Measurements from ENCODE around the gene FBXO42.

FBXO42 gene

GRCh38 chr1:16351994-16352841, at the start of gene FBXO42:
Gene FBXO42, minus strand, starts transcription at chr1:16352480. Its CDS starts 37,062 bp downstream, at chr1:16315418.
- DNase-seq, result peak; percentile 79 to 97

- DNase-seq, result no peak
Observed at GRCh38 chr1:16398371-16398953, 46.2 kb upstream of the FBXO42 start.

- no peak for DNase-seq
Observed at GRCh38 chr1:16397120-16397519, 44.8 kb upstream of the FBXO42 start.

- no peak for DNase-seq
Observed at GRCh38 chr1:16396591-16396990, 44.3 kb upstream of the FBXO42 start.

GRCh38 chr1:16394977-16395376, 42.7 kb upstream of the FBXO42 start:
- no peak for DNase-seq

- no peak for DNase-seq
Observed at GRCh38 chr1:16393570-16394521, 41.6 kb upstream of the FBXO42 start.

GRCh38 chr1:16392740-16393569, 40.7 kb upstream of the FBXO42 start:
- DNase-seq, result no peak

GRCh38 chr1:16391411-16391810, 39.1 kb upstream of the FBXO42 start:
- no peak for DNase-seq

GRCh38 chr1:16387201-16388188, 35.2 kb upstream of the FBXO42 start:
- no peak for DNase-seq

GRCh38 chr1:16386454-16387113, 34.3 kb upstream of the FBXO42 start:
- no peak for DNase-seq

GRCh38 chr1:16385659-16386453, 33.6 kb upstream of the FBXO42 start:
- no peak for DNase-seq

GRCh38 chr1:16383888-16384287, 31.6 kb upstream of the FBXO42 start:
- DNase-seq, result no peak

- DNase-seq, result no peak
Observed at GRCh38 chr1:16380868-16381267, 28.6 kb upstream of the FBXO42 start.

- no peak for DNase-seq
Observed at GRCh38 chr1:16378443-16378842, 26.2 kb upstream of the FBXO42 start.

GRCh38 chr1:16376971-16377370, 24.7 kb upstream of the FBXO42 start:
- no peak for DNase-seq

- DNase-seq, result no peak
Observed at GRCh38 chr1:16375521-16376340, 23.5 kb upstream of the FBXO42 start.

GRCh38 chr1:16374266-16374665, 22.0 kb upstream of the FBXO42 start:
- no peak for DNase-seq

- DNase-seq, result no peak
Observed at GRCh38 chr1:16372535-16373285, 20.4 kb upstream of the FBXO42 start.

Measured in NCI-H526 (cell line).